ENCODE measurements around the gene NMD3. TPM values are rescaled to one million over a fixed set of nuclear protein-coding genes. Genes with fewer than 3 reads are reported as not detected.
"Not testable (repeated sequence)": the region's sequence is repeated elsewhere in the genome, so short reads cannot be mapped to it uniquely, and the experiment has no call there.

The NMD3 gene
- total RNA-seq, 1 experiment from 2014 or later = 56.3 TPM

GRCh38 chr3:161177991-161178390 is 43.1 kb upstream of the NMD3 start (continued):
- no peak for TF ChIP-seq FOXP1 (CRISPR knock-in tag; IDR thresholded peaks at IDR 0.05; ENCODE audit: borderline replicate concordance)

GRCh38 chr3:161181371-161181770 is 39.7 kb upstream of the NMD3 start:
- H3K27me3 Mint-ChIP-seq (ENCODE audit: low read depth); CTCF ChIA-PET; DNase-seq (ENCODE audit: low spot score); POLR2A ChIA-PET; ATAC-seq; H3K4me3 Mint-ChIP-seq; H3K27ac Mint-ChIP-seq: not testable (repeated sequence)
- H3K4me1 Mint-ChIP-seq = peaks cover 12% of the 10 kb centered on the region
- peaks cover 37% of the 10 kb centered on the region for H3K9me3 Mint-ChIP-seq
- H3K36me3 Mint-ChIP-seq = peaks cover 29% of the 10 kb centered on the region

- POLR2A ChIA-PET = no interaction called here
- ATAC-seq = no peak
Measured at GRCh38 chr3:161187046-161187445, 34.1 kb upstream of the NMD3 start.

More at GRCh38 chr3:161187046-161187445, 34.1 kb upstream of the NMD3 start:
- no peak overlapping the region for H3K4me3 Mint-ChIP-seq
- H3K9me3 Mint-ChIP-seq = peaks cover 17% of the 10 kb centered on the region
- CTCF ChIA-PET = no interaction called here
- TF ChIP-seq ZNF423 (CRISPR knock-in tag; IDR thresholded peaks at IDR 0.05) (no peak), KAT7 (CRISPR knock-in tag; IDR thresholded peaks at IDR 0.05; ENCODE audit: borderline replicate concordance) (no peak), ATF1 (CRISPR knock-in tag; IDR thresholded peaks at IDR 0.05) (no peak), ZBTB21 (CRISPR knock-in tag; IDR thresholded peaks at IDR 0.05; ENCODE audit: borderline replicate concordance) (no peak), ESRRA (CRISPR knock-in tag; IDR thresholded peaks at IDR 0.05; ENCODE audit: borderline replicate concordance) (no peak), TEAD1 (CRISPR knock-in tag; IDR thresholded peaks at IDR 0.05) (no peak), FOXJ3 (CRISPR knock-in tag; IDR thresholded peaks at IDR 0.05; ENCODE audit: borderline replicate concordance) (no peak), CREM (CRISPR knock-in tag; IDR thresholded peaks at IDR 0.05) (no peak), ERG (CRISPR knock-in tag; IDR thresholded peaks at IDR 0.05) (no peak), JUN (CRISPR knock-in tag; IDR thresholded peaks at IDR 0.05) (no peak), PRDM15 (CRISPR knock-in tag; IDR thresholded peaks at IDR 0.05) (no peak), FOXP1 (CRISPR knock-in tag; IDR thresholded peaks at IDR 0.05; ENCODE audit: borderline replicate concordance) (no peak), ATF6 (CRISPR knock-in tag; IDR thresholded peaks at IDR 0.05) (no peak), ZNF232 (CRISPR knock-in tag; IDR thresholded peaks at IDR 0.05) (no peak), IRF1 (CRISPR knock-in tag; IDR thresholded peaks at IDR 0.05) (no peak)
- H3K27me3 Mint-ChIP-seq (ENCODE audit: low read depth) = 0 out of 2 replicates have a peak, but pooled peaks cover 3% of the 10 kb centered on the region
- H3K27ac Mint-ChIP-seq = no peak overlapping the region
- no peak for DNase-seq (ENCODE audit: low spot score)
- H3K4me1 Mint-ChIP-seq = peaks cover 12% of the 10 kb centered on the region
- peaks cover 11% of the 10 kb centered on the region for H3K36me3 Mint-ChIP-seq
